Hepatocyte (in vitro differentiated cells): ENCODE results near the gene GIPC3. TPM values are rescaled to one million over a fixed set of nuclear protein-coding genes. Genes with fewer than 3 reads are reported as not detected.

Experiments
- DNase-seq: peaks from one replicate; pipeline ENCODE4 v3.0.0-alpha.2; 2016; ENCODE audit warnings: low spot score
- H2AFZ ChIP-seq: fragments of 200-600 bp; sonication (generic); 2 replicates; pipeline ENCODE4 v1.6.0; 2016; ENCODE audit warnings: antibody characterized with exemption, mild to moderate bottlenecking
- H3K27ac ChIP-seq: fragments of 200-600 bp; sonication (generic); 2 replicates; pipeline ENCODE4 v1.5.1; 2016; ENCODE audit warnings: mild to moderate bottlenecking
- H3K27me3 ChIP-seq: fragments of 200-600 bp; sonication (generic); 2 replicates; pipeline ENCODE4 v1.6.1; 2016
- H3K36me3 ChIP-seq: fragments of 200-600 bp; sonication (generic); replicated peaks from 2 replicates; pipeline ENCODE4 v1.5.1; 2016; ENCODE audit warnings: low read depth; ENCODE audit not compliant: insufficient read depth
- H3K4me1 ChIP-seq: fragments of 200-600 bp; sonication (generic); 2 replicates; pipeline ENCODE4 v1.5.1; 2016; ENCODE audit warnings: mild to moderate bottlenecking, moderate library complexity; ENCODE audit not compliant: insufficient read depth
- H3K4me2 ChIP-seq: fragments of 200-600 bp; sonication (generic); 2 replicates; pipeline ENCODE4 v1.6.0; 2016
- H3K4me3 ChIP-seq: fragments of 200-600 bp; sonication (generic); 2 replicates; pipeline ENCODE4 v1.5.1; 2016; ENCODE audit warnings: mild to moderate bottlenecking
- H3K79me2 ChIP-seq: fragments of 200-600 bp; sonication (generic); 2 replicates; pipeline ENCODE4 v1.6.0; 2017; ENCODE audit warnings: mild to moderate bottlenecking
- H3K9me2 ChIP-seq: fragments of 200-600 bp; sonication (generic); replicated peaks from 2 replicates; pipeline ENCODE4 v1.6.0; 2017; ENCODE audit warnings: mild to moderate bottlenecking; ENCODE audit not compliant: insufficient read depth
- H3K9me3 ChIP-seq: fragments of 200-600 bp; sonication (generic); 2 replicates; pipeline ENCODE4 v1.5.1; 2016; ENCODE audit warnings: low read depth, mild to moderate bottlenecking
- H4K20me1 ChIP-seq: fragments of 200-600 bp; sonication (generic); 2 replicates; pipeline ENCODE4 v1.6.0; 2016; ENCODE audit warnings: mild to moderate bottlenecking; ENCODE audit not compliant: insufficient read depth, poor library complexity, severe bottlenecking
- CTCF ChIP-seq: fragments of 200-600 bp; sonication (generic); IDR thresholded peaks from 2 replicates; pipeline ENCODE4 v1.5.1; 2016; ENCODE audit warnings: antibody characterized with exemption, mild to moderate bottlenecking; ENCODE audit not compliant: poor library complexity
- EZH2 ChIP-seq: fragments of 200-600 bp; sonication (generic); IDR thresholded peaks from 2 replicates; pipeline ENCODE4 v1.6.1; 2016; ENCODE audit warnings: antibody characterized with exemption, mild to moderate bottlenecking, borderline replicate concordance
- EZH2phosphoT487 ChIP-seq: fragments of 200-600 bp; sonication (generic); IDR thresholded peaks from one replicate; pipeline ENCODE4 v1.6.1; 2018; ENCODE audit warnings: antibody characterized with exemption, mild to moderate bottlenecking, low read depth, moderate library complexity; ENCODE audit not compliant: unreplicated experiment, severe bottlenecking
- WGBS: methylation state at CpG from one replicate; pipeline ENCODE4 v1.1.6; 2016; ENCODE audit warnings: low lambda C conversion rate; ENCODE audit errors: missing lambda C conversion rate; 5-methylcytosine and 5-hydroxymethylcytosine counted together
- polyA plus RNA-seq: library from polyadenylated mRNA; unstranded; fragments of >200 nt; fragmentation: Nextera tagmentation; extraction: Ambion mirVana; gene quantifications from 2 replicates; pipeline ENCODE4 v1.2.1, GENCODE V29; 2016
- total RNA-seq: library from RNA; depleted of rRNA; stranded (reverse); fragments of >200 nt; gene quantifications from 2 replicates; pipeline ENCODE4 v1.2.3, GENCODE V29; 2014

The GIPC3 gene
- total and polyA plus RNA-seq, 2 experiments from 2014 or later, result 0.28 TPM; not detected in 1

- 83% methylated on average over 25 of the region's 25 CpGs for WGBS
- Histone ChIP-seq H3K36me3 (no peaks in the 10 kb centered on the region), H2AFZ (no peak overlapping the region), H3K4me3 (no peak overlapping the region), H3K9me2 (no peaks in the 10 kb centered on the region), H3K9me3 (no peaks in the 10 kb centered on the region), H3K27ac (no peak overlapping the region), H3K4me2 (no peak overlapping the region), H3K4me1 (no peaks in the 10 kb centered on the region), H4K20me1 (peaks cover 3% of the 10 kb centered on the region), H3K79me2 (no peaks in the 10 kb centered on the region), H3K27me3 (no peaks in the 10 kb centered on the region)
- DNase-seq, result no peak
- TF ChIP-seq EZH2 (no peak), EZH2phosphoT487 (no peak), CTCF (no peak)
Observed at GRCh38 chr19:3538258-3538929, 46.9 kb upstream of the GIPC3 start.

GRCh38 chr19:3538965-3539755 lies 46.1 kb upstream of the GIPC3 start, which contains the start of gene TEKTIP1:
TSS of gene TEKTIP1 (plus strand) at chr19:3539174. CDS start at chr19:3539178, 4 bp downstream.
- TF ChIP-seq EZH2phosphoT487 (no peak), CTCF (no peak), EZH2 (no peak)
- H3K27ac ChIP-seq, result no peak within 1 kb of the TSS
- no peak within 1 kb of the TSS for H2AFZ ChIP-seq
- no peaks in the 10 kb centered on the region for H3K9me3 ChIP-seq
- H3K4me2 ChIP-seq, result no peak within 1 kb of the TSS
- H3K36me3 ChIP-seq, result no peaks in the 10 kb centered on the region
- H3K4me1 ChIP-seq, result no peaks in the 10 kb centered on the region
- peaks cover 3% of the 10 kb centered on the region for H4K20me1 ChIP-seq
- no peak within 1 kb of the TSS for H3K4me3 ChIP-seq
- H3K79me2 ChIP-seq, result no peaks in the 10 kb centered on the region
- H3K27me3 ChIP-seq, result no peaks in the 10 kb centered on the region
- WGBS, result 73% methylated on average over 25 of the region's 28 CpGs
- no peaks in the 10 kb centered on the region for H3K9me2 ChIP-seq
- no peak for DNase-seq

GRCh38 chr19:3539756-3540118 lies 45.5 kb upstream of the GIPC3 start:
- H3K79me2 ChIP-seq, result no peaks in the 10 kb centered on the region
- H2AFZ ChIP-seq, result no peak overlapping the region
- no peak for DNase-seq
- H4K20me1 ChIP-seq, result peaks cover 3% of the 10 kb centered on the region
- no peaks in the 10 kb centered on the region for H3K4me1 ChIP-seq
- TF ChIP-seq EZH2 (no peak), EZH2phosphoT487 (no peak), CTCF (no peak)
- H3K36me3 ChIP-seq, result no peaks in the 10 kb centered on the region
- H3K27me3 ChIP-seq, result no peaks in the 10 kb centered on the region
- H3K4me2 ChIP-seq, result no peak overlapping the region
- no peaks in the 10 kb centered on the region for H3K9me2 ChIP-seq
- no peak overlapping the region for H3K27ac ChIP-seq
- H3K4me3 ChIP-seq, result no peak overlapping the region
- no peaks in the 10 kb centered on the region for H3K9me3 ChIP-seq
- WGBS, result 100% methylated on average over 1 of the region's 1 CpG
